Measurements from ENCODE around the gene RGS21.

DNA sequence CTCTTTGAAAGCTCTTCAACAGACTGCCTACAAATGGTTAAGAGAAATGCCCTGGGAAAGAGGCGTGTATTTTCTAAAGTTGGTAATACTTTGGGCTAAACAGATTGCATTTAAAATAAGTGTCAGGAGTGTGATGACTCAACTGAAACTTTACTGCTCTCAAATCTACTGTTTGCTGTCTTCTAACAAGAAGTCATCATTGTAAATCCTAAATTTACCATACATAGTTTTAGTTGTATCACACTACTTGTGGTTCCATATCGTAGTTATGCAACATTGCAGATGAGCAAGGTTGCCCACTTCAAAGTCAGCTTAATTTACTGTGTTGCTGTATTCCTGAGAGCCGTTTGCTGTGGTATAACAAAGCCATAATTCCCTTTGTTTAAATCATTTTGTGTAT is 59.6 kb downstream of the RGS21 start:
- TF ChIP-seq, protein P1, sequence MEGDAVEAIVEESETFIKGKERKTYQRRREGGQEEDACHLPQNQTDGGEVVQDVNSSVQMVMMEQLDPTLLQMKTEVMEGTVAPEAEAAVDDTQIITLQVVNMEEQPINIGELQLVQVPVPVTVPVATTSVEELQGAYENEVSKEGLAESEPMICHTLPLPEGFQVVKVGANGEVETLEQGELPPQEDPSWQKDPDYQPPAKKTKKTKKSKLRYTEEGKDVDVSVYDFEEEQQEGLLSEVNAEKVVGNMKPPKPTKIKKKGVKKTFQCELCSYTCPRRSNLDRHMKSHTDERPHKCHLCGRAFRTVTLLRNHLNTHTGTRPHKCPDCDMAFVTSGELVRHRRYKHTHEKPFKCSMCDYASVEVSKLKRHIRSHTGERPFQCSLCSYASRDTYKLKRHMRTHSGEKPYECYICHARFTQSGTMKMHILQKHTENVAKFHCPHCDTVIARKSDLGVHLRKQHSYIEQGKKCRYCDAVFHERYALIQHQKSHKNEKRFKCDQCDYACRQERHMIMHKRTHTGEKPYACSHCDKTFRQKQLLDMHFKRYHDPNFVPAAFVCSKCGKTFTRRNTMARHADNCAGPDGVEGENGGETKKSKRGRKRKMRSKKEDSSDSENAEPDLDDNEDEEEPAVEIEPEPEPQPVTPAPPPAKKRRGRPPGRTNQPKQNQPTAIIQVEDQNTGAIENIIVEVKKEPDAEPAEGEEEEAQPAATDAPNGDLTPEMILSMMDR (IDR thresholded peaks at IDR 0.05), result no peak
- no peak for TF ChIP-seq POLR2A (IDR thresholded peaks at IDR 0.05)
